ENCODE data around the gene CLCN3. TPM values are rescaled to one million over a fixed set of nuclear protein-coding genes. Genes with fewer than 3 reads are reported as not detected.

CLCN3 gene
- total and polyA plus RNA-seq, 2 of the 13 experiments (the other 11 are each of a cell fraction or from before 2014, with no cell fraction given), result 13.6 to 23.7 TPM

- no peak; the same call in 1 of the 2 replicates for TF ChIP-seq ZNF362 (CRISPR knock-in tag; IDR thresholded peaks at IDR 0.05; ENCODE audit: borderline replicate concordance)
- no peak for TF ChIP-seq SMARCE1 (IDR thresholded peaks at IDR 0.05; ENCODE audit: borderline replicate concordance)
- no peak for TF ChIP-seq RAD51 (IDR thresholded peaks at IDR 0.05; ENCODE audit: borderline replicate concordance)
- no peak; the same call in 1 of the 2 replicates for TF ChIP-seq ZNF691 (CRISPR knock-in tag; IDR thresholded peaks at IDR 0.05; ENCODE audit: borderline replicate concordance, low read depth)
- TF ChIP-seq ZNF124 (CRISPR knock-in tag; IDR thresholded peaks at IDR 0.05), result peak; percentile 54
- TF ChIP-seq MXI1 (IDR thresholded peaks at IDR 0.05; ENCODE audit: borderline replicate concordance, low read depth, low read length), result peak; percentile 67; the same call in 1 of the 3 replicates
- TF ChIP-seq ZNF232 (CRISPR knock-in tag; IDR thresholded peaks at IDR 0.05; ENCODE audit: borderline replicate concordance), result no peak; the same call in 1 of the 2 replicates
- no peak for TF ChIP-seq NBN (conservative IDR thresholded peaks at IDR 0.05)
- TF ChIP-seq DZIP1 (CRISPR knock-in tag; IDR thresholded peaks at IDR 0.05), result no peak; the same call in 1 of the 2 replicates
- no peak; the same call in 1 of the 2 replicates for TF ChIP-seq CBX5 (CRISPR knock-in tag; IDR thresholded peaks at IDR 0.05; ENCODE audit: borderline replicate concordance)
- peak; percentile 59; the same call in 1 of the 2 replicates for TF ChIP-seq ZNF143 (CRISPR knock-in tag; IDR thresholded peaks at IDR 0.05)
- TF ChIP-seq MXD4 (CRISPR knock-in tag; IDR thresholded peaks at IDR 0.05), result no peak; the same call in 1 of the 2 replicates
- TF ChIP-seq ZNF414 (CRISPR knock-in tag; IDR thresholded peaks at IDR 0.05), result peak; percentile 82; the same call in 1 of the 2 replicates
- peak; percentile 98 for TF ChIP-seq ATF7 (IDR thresholded peaks at IDR 0.05)
- peak; percentile 91 for TF ChIP-seq ATF7 (CRISPR knock-in tag; IDR thresholded peaks at IDR 0.05)
- peak; percentile 68; the same call in 1 of the 2 replicates for TF ChIP-seq ZNF430 (CRISPR knock-in tag; IDR thresholded peaks at IDR 0.05)
- peak; percentile 54; the same call in 1 of the 2 replicates for TF ChIP-seq ZNF317 (CRISPR knock-in tag; IDR thresholded peaks at IDR 0.05)
- no peak for TF ChIP-seq PAX8 (CRISPR knock-in tag; IDR thresholded peaks at IDR 0.05; ENCODE audit: borderline replicate concordance)
- peak; percentile 63 for TF ChIP-seq TEAD3 (CRISPR knock-in tag; optimal IDR thresholded peaks at IDR 0.05; ENCODE audit: borderline replicate concordance)
- peak; percentile 79; the same call in 1 of the 2 replicates for TF ChIP-seq POGK (CRISPR knock-in tag; conservative IDR thresholded peaks at IDR 0.05)
- TF ChIP-seq RORA (CRISPR knock-in tag; IDR thresholded peaks at IDR 0.05), result no peak
Observed at GRCh38 chr4:169619958-169620879, at the start of gene CLCN3 (continued).

Measured in HepG2 (cell line).